ENCODE measurements around the gene GFI1. TPM values are rescaled to one million over a fixed set of nuclear protein-coding genes. Genes with fewer than 3 reads are reported as not detected.
A peak's percentile ranks its signal among the peaks of the same experiment; 100 is the strongest.

The GFI1 gene
- total RNA-seq, 3 donors from 2014 or later: 0.80 to 1.5 (median 0.98) TPM

DNA sequence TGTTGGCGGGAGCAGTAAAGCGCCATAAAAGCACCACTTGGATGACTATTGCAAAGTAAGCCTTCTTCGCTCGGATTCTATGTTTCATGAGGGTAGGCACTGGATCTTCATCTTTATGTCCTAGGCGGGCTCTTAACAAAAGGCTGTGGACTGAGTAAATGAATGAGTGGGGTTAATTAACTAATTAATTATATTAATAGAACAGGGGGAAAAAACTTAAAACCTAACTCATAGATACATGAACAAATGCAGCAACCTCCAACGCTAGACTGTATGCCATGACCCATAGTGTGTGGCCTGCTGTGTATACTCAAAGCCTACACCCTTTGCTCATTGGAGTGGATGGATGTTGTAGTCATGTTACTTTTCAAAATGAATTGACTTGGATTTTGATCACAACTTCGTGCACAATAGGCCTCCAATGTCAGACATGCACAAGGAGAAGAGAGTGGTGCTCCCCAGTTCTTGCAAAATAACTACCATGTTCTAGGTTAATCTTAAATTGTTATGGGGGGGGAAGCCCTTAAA lies 417 bp upstream of the GFI1 start:
- H3K27ac ChIP-seq: no peak overlapping the region
- no peaks in the 10 kb centered on the region for H3K36me3 ChIP-seq
- H3K4me3 ChIP-seq: peak overlapping the region; percentile 45 to 69 (median 49)
- H3K9me3 ChIP-seq: no peaks in the 10 kb centered on the region
- no peak for TF ChIP-seq POLR2AphosphoS5 (IDR thresholded peaks at IDR 0.05)
- TF ChIP-seq, protein P1, sequence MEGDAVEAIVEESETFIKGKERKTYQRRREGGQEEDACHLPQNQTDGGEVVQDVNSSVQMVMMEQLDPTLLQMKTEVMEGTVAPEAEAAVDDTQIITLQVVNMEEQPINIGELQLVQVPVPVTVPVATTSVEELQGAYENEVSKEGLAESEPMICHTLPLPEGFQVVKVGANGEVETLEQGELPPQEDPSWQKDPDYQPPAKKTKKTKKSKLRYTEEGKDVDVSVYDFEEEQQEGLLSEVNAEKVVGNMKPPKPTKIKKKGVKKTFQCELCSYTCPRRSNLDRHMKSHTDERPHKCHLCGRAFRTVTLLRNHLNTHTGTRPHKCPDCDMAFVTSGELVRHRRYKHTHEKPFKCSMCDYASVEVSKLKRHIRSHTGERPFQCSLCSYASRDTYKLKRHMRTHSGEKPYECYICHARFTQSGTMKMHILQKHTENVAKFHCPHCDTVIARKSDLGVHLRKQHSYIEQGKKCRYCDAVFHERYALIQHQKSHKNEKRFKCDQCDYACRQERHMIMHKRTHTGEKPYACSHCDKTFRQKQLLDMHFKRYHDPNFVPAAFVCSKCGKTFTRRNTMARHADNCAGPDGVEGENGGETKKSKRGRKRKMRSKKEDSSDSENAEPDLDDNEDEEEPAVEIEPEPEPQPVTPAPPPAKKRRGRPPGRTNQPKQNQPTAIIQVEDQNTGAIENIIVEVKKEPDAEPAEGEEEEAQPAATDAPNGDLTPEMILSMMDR (IDR thresholded peaks at IDR 0.05): no peak
- TF ChIP-seq POLR2A (IDR thresholded peaks at IDR 0.05): no peak
- no peak for DNase-seq (ENCODE audit: low spot score in 2 of 2)
- H3K4me1 ChIP-seq: peaks cover 16 to 32% of the 10 kb centered on the region in 2 donors
- intact Hi-C loops (cut with DNase I; ENCODE audit: low total_unique reads): no loop called here
- H3K27me3 ChIP-seq: peaks cover 11 to 55% of the 10 kb centered on the region in 2 donors

DNA sequence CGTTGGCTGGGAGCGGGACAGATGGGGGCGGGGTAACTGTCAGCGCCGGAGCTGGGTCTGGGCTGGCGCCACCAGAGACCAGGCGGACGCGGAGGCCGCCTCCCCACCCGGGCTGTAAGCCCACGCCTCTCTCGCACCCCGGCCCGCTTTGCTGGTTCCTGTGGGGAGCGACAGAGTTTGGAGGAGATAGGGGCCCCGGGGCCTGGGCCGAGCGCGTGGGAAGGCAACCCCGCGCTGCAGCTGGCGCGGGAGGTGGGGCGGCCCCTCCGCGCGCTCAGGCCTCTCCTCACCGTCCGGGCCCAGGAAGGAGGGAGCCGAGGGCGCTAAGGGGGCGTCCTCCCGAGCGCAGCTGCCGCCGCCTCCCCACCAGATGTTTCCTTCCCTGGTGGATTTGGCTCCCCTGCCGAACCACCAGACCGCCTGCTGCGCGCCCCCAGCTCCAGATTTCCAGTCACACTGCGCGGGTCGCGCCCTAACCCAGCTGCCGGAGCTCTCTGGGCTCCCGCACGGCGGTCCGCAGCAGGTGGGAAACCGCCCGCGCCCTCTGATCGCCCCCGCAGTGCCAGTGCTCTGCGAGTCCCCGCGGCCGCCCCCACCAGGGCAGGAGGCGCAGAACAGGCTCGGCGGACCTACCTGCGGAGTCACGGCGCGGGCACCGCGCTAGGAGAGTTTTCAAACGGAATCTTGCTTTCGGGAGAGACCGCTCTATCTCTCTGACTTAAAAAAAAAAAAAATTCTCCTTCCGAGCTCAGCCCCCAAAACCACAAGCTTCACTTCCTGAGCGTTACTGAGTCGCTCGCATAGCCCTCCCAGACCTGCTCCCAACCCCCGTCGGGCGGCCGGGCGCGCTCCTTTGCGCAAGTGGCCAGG lies 1.1 kb downstream of the GFI1 start:
- Histone ChIP-seq H3K27me3 (peaks cover 11 to 71% of the 10 kb centered on the region in 2 donors), H3K4me3 (peak overlapping the region; percentile 45 to 69 (median 49)), H3K36me3 (no peaks in the 10 kb centered on the region), H3K4me1 (peaks cover 16 to 36% of the 10 kb centered on the region in 2 donors), H3K27ac (peak overlapping the region in 1 of 2 donors; percentile 44), H3K9me3 (no peaks in the 10 kb centered on the region)
- TF ChIP-seq POLR2A (IDR thresholded peaks at IDR 0.05) (no peak), POLR2AphosphoS5 (IDR thresholded peaks at IDR 0.05) (no peak)
- TF ChIP-seq, protein P1 (IDR thresholded peaks at IDR 0.05): no peak
- no peak for DNase-seq (ENCODE audit: low spot score in 2 of 2)
- intact Hi-C loops (cut with DNase I; ENCODE audit: low total_unique reads): no loop called here

DNA sequence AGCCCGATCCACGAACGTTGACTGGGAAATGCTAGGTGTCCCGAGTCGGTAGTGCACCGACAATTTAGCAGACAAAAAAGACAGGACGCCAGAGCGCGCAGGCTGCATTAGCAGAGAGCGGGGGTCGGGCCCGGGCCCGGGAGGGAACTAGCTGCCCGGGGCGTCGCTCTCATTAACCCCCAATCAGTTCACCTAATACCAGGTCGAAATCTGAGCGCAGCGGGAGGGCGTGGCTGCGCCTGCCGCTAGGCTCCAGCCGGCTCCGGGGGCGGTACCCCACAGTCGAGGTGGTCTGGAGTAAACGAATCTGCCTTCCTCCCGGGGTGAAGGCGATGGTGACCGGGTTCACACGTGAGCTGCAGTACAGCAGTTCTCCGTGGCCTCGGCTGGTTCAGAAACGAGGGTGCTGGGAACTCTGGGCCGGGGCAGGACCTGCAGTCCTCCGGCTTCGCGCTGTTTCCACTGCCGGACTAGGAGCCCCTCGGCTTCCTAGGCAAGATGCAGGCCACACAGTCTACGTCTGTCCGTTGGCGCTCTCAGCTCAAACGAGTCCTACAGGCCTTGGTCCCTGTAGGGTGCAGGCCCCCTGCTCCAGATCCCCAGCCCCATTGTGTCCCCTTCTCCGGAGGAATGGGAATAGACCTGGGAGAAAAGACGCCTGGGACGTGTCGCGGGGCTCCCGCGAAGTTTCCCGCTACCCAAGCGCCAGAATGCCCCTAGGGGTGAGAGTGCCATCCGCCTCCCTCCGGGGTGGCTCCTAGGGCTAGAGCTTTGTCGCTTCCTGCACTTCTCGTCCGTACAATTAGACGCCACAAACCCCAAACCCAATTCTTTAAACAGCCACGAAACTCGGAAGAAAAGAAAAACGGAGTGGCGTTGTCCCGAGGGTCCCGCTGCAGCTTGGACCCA lies 2.0 kb downstream of the GFI1 start:
- no peak for TF ChIP-seq POLR2AphosphoS5 (IDR thresholded peaks at IDR 0.05)
- TF ChIP-seq, protein P1 (IDR thresholded peaks at IDR 0.05): no peak
- no peak for TF ChIP-seq POLR2A (IDR thresholded peaks at IDR 0.05)
- H3K36me3 ChIP-seq: no peaks in the 10 kb centered on the region
- peaks cover 11 to 78% of the 10 kb centered on the region in 2 donors for H3K27me3 ChIP-seq
- no peak overlapping the region for H3K27ac ChIP-seq
- no peak for DNase-seq (ENCODE audit: low spot score in 2 of 2)
- H3K4me1 ChIP-seq: peaks cover 16 to 36% of the 10 kb centered on the region in 2 donors
- intact Hi-C loops (cut with DNase I; ENCODE audit: low total_unique reads): no loop called here
- peak overlapping the region; percentile 45 to 69 (median 49) for H3K4me3 ChIP-seq
- H3K9me3 ChIP-seq: no peaks in the 10 kb centered on the region

DNA sequence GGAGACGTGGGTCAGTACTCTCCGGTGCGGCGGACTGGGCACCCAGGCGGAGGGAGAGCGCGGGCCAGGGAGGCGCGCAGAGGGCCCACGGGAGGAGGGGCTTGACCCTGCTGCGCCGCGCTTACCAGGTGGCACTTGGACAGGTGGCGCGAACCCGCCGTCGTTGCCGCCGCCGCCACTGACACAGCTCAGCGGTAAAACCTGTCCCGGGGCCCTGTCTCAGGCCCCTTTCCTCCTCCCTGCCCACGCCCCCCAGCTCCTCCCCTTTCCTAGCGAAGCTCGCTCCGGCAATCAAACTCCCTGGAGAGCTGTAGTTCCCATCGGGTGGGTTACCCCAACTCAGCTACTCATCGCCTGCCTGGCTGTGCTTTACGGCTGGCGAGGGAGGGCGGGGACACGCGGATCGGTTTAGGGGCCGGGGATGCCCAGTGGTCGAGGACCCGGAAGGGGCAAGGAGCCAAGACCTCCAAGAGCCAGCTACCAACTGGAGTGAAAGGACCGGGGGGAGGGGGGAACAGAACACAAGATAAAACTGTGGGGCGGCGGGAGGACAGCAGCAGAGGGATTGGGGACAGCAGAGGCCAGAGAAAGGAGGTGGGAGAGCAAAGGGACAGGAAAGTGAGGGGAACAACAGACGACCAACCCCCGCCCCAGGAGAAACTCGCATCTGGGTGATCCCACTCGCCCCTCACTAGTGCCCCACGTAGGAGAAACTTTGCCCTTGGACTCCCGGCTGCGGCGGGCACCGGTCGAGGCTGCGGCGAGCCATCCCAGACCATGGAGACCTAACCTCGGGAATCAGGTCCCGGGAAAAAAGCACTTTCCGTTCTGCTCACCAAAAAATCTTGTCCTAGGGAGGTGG lies 2.9 kb downstream of the GFI1 start:
- TF ChIP-seq POLR2AphosphoS5 (IDR thresholded peaks at IDR 0.05): no peak
- TF ChIP-seq, protein P1 (IDR thresholded peaks at IDR 0.05): no peak
- TF ChIP-seq POLR2A (IDR thresholded peaks at IDR 0.05): no peak
- Histone ChIP-seq H3K9me3 (no peaks in the 10 kb centered on the region), H3K36me3 (no peaks in the 10 kb centered on the region), H3K27ac (peak overlapping the region in 1 of 2 donors; percentile 7), H3K4me3 (peak overlapping the region; percentile 45 to 69 (median 49)), H3K4me1 (peaks cover 16 to 36% of the 10 kb centered on the region in 2 donors), H3K27me3 (peaks cover 11 to 82% of the 10 kb centered on the region in 2 donors)
- DNase-seq (ENCODE audit: low spot score in 2 of 2): no peak
- intact Hi-C loops (cut with DNase I; ENCODE audit: low total_unique reads): no loop called here

Data from breast epithelium (tissue), 4 donors.